ENCODE measurements around the gene STX1B.
A peak's percentile ranks its signal among the peaks of the same experiment; 100 is the strongest.
"Not testable (repeated sequence)": the region's sequence is repeated elsewhere in the genome, so short reads cannot be mapped to it uniquely, and the experiment has no call there.

Gene STX1B

DNA sequence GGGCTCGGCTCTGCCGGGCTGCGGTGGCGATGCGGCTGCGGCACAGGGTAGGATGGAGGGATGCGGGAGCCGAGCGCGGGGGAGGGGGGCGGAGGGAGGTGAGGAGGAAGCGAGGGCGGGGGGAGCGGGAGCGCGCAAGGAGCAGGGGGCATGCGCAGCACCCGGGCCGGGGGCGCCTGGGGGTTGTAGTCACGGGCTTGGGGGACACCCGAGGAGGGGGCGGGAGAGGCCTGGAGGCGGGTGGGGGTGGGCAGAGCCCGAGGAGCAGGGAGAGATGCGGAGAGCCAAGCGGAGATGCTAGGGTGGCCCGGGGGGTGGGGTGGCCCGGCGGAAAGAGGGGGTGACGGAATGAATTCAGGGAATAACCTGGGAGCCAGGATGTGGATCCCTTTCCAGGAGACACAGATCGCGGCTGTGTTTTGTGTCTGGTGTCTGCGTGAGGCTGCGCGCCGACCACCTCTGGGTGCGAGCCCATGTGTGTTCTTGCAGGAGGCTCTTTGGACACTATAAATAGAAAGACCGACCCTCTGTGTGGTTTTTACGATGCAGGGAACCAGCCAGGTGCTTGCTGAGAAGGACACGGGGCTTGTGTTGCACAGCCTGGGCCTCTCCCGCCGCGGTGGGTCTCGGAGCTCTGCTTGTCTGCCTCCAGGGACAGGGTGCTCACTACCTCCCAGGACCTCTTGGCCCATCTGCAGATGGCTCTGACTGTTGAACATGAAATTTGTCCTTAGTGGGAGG lies at the start of gene STX1B:
STX1B (minus strand) TSS at position 54 of the 741 bp plus-strand sequence. CDS start 242 bp downstream, outside the sequence.
- peak; percentile 47 for DNase-seq

GRCh38 chr16:31055613-31056012 lies 45.2 kb upstream of the STX1B start:
- DNase-seq, result no peak

GRCh38 chr16:31052114-31052513 lies 41.7 kb upstream of the STX1B start:
- DNase-seq, result peak; percentile 31

DNA sequence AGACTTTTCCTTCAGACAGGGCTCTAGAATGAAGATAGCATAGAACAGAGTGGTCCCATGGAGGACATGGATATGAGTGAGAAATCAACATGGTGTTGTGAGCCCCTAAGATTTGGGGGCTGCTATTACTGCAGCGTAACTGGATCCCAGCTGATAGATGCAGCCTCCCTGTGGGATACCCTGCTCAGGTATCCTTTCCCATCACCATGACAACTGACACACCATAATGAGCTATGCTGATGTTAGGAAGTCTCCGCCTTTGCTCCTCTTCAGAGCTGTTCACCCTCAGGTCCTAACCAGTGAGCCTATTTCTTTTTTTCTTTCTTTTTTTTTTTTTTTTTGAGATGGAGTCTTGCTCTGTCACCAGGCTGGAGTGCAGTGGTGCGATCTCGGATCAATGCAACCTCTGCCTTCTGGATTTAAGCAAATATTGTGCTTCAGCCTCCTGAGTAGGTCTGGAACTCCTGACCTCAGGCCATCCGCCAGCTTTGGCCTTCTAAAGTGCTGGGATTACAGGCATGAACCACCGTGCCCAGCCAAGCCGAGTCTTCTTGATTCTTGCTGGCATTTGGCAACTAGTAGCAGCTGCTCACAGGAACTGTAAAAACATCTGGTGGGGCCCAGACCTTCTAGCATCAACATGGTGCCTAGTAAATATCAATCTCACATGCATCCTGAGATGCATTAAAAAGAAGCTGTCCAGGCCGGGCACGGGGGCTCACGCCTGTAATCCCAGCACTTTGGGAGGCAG lies 40.0 kb upstream of the STX1B start:
- DNase-seq, result no peak

DNA sequence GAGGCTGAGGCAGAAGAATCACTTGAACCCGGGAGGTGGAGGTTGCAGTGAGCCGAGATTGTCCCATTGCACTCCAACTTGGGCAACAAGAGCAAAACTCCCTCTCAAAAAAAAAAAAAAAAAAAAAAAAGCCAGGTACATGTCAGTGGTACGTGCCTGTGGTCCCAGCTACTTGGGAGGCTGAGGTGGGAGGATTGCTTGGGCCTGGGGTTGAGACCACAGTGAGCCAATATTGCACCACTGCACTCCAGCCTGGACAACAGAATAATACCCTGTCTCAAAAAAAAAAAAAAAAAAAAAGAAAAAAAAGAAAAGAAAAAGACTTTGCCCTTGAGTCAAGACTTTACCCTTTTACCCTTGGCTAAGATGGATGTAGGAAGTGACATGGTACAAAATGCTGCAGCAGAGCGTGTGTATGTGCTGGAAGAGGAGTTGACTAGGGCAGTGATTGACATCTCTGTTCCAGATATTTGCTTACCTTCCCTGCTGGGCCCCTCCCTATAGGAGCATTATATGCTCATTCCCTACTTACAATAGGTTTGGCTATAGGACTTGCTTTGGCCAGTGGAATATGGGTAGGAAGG lies 33.6 kb upstream of the STX1B start:
- no peak for DNase-seq

DNA sequence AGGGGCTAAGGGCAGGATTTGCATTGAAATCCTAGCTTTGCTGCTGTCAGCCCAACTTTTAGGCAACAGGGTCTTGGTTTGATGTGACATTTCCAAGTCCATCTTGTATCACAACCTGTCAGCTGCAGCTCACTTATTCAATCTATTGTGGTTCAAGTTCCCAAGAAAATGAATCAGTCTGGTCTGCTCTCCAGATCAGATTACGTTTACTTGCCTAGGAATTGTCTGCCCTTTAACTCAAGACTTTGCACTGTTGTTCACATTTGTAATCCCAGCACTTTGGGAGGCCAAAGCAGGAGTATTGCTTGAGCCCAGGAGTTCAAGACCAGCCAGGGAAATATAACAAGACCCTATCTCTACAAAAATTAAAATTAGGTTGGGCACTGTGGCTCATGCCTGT lies 32.9 kb upstream of the STX1B start:
- DNase-seq, result no peak

DNA sequence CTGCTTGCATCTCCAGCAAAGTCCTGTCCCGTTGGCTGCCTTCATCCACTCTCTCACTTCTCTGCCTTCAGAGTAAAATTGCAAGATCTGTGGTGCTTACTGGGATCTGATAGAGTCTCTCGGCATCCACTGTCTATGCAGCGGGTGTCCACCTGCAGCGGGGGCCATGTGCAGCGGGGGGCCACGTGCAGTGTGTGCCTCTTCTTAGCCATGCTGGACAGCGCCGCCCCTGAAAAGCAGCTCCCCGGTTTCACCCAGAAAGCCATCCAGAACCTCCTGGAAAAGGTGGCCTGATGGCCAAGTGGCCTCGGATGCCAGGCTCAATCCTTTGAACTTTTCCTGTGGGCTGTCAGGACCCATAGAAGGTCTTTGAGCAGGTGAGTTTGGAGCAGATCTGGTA lies 32.4 kb upstream of the STX1B start:
- no peak for DNase-seq

- no peak for DNase-seq
Observed at GRCh38 chr16:31038993-31039392, 28.6 kb upstream of the STX1B start.

DNA sequence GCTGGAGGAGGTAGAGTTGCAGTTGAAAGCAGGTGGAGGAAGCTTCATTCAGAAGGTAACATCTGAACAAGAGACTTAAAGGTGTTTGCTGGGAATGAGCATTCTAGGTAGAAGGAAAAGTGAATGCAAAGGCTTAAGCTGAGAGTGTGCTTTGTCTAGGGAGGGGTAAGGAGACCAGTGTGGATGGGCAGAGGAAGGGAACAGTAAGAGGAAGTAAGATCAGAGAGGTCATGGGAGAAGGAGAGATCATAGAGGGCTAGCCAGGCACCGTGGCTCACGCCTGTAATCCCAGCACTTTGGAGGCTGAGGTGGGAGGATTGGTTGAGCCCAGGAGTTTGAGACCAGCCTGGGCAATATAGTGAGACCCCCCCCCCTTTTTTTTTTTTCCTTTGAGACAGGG lies 26.3 kb upstream of the STX1B start:
- DNase-seq, result no peak

DNA sequence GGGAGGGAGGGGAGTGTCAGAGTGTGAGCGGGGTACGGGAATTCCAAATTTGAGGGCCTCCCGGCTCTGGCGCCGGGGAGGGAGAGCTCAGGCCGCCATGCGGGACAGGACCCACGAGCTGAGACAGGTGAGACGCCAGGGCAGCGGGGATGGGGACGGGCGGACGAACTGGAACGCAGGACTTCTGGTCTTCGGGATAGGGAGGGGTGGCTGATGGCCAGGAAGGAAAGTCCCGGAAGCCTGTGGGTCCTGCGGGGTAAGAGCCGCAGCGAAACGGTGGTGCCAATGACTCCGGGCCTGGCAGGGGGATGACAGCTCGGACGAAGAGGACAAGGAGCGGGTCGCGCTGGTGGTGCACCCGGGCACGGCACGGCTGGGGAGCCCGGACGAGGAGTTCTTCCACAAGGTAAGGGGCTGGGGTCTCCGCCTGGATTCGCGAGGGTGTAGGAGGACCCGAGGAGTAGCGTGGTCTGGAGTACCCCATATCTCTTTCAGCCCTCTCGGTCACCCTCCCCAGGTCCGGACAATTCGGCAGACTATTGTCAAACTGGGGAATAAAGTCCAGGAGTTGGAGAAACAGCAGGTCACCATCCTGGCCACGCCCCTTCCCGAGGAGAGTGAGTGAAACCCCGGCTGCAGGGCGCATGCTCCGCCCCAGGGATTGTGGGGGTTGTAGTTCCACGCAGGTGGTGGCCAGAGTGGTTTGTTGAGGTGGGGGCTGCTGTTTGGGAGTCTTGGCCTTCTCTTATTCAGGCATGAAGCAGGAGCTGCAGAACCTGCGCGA lies 23.5 kb upstream of the STX1B start:
- DNase-seq, result peak; percentile 92

- peak; percentile 97 for DNase-seq
Observed at GRCh38 chr16:31032736-31033708, 22.6 kb upstream of the STX1B start, which contains the start of gene STX4. TSS of gene STX4 (plus strand) at chr16:31033558. CDS start at chr16:31033806, 248 bp downstream.

DNA sequence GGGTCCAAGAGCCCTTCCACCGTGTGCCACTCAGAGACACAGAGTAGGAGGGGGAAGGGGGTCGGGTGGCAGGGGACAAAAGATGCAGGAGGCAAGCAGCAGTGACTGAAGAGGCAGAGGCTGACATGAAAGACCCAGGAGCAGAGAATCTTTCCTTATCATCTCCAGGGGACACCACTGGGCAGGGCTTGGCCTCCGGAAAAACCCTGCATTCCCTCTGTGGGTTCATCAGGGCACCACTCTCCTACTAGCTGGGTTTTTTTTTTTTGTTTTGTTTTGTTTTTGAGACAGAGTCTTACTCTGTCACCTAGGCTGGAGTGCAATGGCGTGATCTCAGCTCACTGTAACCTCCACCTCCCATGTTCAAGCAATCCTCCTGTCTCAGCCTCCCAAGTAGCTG lies 20.8 kb upstream of the STX1B start:
- no peak for DNase-seq

DNA sequence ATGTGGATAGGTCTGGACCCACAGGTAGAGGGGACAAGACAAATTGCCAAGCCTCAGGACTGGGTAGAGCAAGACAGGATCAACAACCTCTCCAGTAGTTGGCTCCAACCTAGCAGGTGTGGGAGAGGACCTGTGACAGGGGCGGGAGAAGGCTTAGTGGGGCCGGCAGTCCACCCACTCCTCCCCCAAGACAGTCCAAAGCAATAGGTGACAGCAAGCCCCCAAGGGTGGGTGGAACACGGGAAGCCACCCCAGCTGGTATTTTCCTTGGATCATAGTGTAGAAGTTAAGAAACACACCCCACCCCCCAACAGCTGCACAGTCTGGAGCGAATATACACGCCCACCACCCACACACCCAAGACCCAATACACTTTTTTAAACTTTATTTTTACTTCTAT lies 18.8 kb upstream of the STX1B start:
- DNase-seq, result no peak

DNA sequence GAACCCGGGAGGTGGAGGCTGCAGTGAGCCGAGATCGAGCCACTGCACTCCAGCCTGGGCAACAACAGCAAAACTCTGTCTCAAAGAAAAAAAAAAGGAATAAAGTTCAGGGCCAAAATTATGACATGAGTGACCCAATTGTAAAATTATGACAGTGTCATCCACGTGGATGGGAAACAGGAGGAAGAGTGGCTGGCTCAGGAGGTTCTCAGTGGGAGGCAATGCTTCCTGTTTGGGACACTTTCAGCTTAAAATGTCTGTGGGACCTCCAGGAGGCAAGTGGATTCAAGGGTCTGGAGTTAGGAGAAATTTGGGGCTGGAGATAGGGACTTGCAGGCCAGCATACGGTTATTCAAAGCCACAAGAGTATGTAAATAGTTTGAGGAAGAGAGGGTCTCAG lies 14.9 kb upstream of the STX1B start:
- DNase-seq, result no peak

- no peak for DNase-seq
Observed at GRCh38 chr16:31023627-31024226, 13.3 kb upstream of the STX1B start.

DNA sequence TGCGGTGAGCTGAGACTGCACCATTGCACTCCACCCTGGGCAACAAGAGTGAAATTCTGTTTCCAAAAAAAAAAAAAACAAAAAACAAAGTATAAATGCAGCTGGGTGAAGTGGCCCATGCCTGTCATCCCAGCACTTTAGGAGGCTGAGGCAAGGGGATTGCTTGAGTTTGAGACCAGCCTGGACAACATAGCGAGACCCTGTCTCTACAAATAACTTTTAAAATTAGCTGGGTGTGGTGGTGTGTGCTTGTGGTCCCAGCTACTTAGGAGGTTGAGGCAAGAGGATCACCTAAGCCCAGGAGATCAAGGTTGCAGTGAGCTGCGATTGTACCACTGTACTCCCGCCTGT lies 12.8 kb upstream of the STX1B start:
- DNase-seq, result no peak

- DNase-seq, result no peak
Observed at GRCh38 chr16:31022544-31023251, 12.3 kb upstream of the STX1B start.

- DNase-seq, result no peak
Observed at GRCh38 chr16:31020536-31020935, 10.1 kb upstream of the STX1B start.

- not testable (repeated sequence) for DNase-seq
Observed at GRCh38 chr16:31017756-31018155, 7.3 kb upstream of the STX1B start.

DNA sequence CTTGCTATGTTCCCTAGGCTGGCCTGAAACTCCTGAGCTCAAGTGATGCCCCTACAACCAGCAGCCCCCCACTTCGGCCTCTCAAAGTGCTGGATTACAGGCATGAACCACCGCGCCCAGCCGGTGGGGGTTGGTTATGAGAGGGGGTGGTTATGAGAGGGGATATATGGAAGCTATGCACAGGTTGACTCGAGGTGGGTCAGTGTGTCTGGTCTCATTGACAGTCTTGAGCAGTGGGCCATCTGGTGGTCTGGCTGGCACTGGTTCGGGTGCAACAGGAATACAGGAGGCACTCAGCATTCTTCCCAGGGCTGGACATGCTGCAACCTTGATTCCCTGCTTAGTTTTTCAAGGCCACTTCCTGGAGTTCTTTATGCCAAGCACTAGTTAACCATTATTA lies 5.6 kb upstream of the STX1B start:
- no peak for DNase-seq

GRCh38 chr16:31013292-31013691 lies 2.9 kb upstream of the STX1B start:
- DNase-seq, result not testable (repeated sequence)

Measured in activated CD4-positive, alpha-beta T cell treated with anti-CD3 and anti-CD28 coated beads for 48 hours (primary cell).